ENCODE measurements around the gene DNAJB11. TPM values are rescaled to one million over a fixed set of nuclear protein-coding genes. Genes with fewer than 3 reads are reported as not detected.
A peak's percentile ranks its signal among the peaks of the same experiment; 100 is the strongest.
"Not testable (repeated sequence)": the region's sequence is repeated elsewhere in the genome, so short reads cannot be mapped to it uniquely, and the experiment has no call there.

The DNAJB11 gene
- total RNA-seq, 1 donor from 2014 or later, result 84.3 TPM

DNA sequence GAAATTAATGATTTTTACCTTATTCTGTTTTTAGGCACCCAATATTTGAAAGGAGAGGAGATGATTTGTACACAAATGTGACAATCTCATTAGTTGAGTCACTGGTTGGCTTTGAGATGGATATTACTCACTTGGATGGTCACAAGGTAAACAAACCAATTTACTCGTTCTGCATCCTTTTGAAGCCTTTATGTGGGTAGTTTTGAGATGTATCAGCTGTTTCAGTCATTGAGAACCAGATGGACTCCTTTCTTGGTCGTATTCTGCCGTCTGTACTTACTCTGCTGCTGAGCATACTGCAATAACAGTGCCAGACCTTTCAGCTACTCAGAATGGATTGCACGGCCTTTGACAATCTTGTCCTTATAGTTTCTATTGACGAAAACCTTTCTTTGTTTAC, 13.3 kb downstream of the DNAJB11 start:
- H3K4me3 ChIP-seq (ENCODE audit: insufficient read depth, low read depth, low read length), result no peak overlapping the region
- no peaks in the 10 kb centered on the region for H3K27me3 ChIP-seq (ENCODE audit: insufficient read depth, low read length)
- no peak overlapping the region for H3K9ac ChIP-seq (ENCODE audit: low read length)
- no peaks in the 10 kb centered on the region for H3K4me1 ChIP-seq (ENCODE audit: insufficient read depth, low read length)
- DNase-seq (ENCODE audit: low read depth), result peak; percentile 63
- no peaks in the 10 kb centered on the region for H3K79me2 ChIP-seq (ENCODE audit: insufficient read depth, low read length)
- H3K27ac ChIP-seq (ENCODE audit: low read depth, low read length), result no peak overlapping the region
- TF ChIP-seq, protein P1, sequence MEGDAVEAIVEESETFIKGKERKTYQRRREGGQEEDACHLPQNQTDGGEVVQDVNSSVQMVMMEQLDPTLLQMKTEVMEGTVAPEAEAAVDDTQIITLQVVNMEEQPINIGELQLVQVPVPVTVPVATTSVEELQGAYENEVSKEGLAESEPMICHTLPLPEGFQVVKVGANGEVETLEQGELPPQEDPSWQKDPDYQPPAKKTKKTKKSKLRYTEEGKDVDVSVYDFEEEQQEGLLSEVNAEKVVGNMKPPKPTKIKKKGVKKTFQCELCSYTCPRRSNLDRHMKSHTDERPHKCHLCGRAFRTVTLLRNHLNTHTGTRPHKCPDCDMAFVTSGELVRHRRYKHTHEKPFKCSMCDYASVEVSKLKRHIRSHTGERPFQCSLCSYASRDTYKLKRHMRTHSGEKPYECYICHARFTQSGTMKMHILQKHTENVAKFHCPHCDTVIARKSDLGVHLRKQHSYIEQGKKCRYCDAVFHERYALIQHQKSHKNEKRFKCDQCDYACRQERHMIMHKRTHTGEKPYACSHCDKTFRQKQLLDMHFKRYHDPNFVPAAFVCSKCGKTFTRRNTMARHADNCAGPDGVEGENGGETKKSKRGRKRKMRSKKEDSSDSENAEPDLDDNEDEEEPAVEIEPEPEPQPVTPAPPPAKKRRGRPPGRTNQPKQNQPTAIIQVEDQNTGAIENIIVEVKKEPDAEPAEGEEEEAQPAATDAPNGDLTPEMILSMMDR (IDR thresholded peaks at IDR 0.05; ENCODE audit: insufficient read depth, low read depth, low read length), result no peak
- FAIRE-seq, result no peak
- peaks cover 9% of the 10 kb centered on the region for H3K36me3 Mint-ChIP-seq (ENCODE audit: low read depth, unreplicated experiment)
- H3K9me3 ChIP-seq (ENCODE audit: insufficient read depth, low read depth, low read length), result no peaks in the 10 kb centered on the region
- H3K27ac Mint-ChIP-seq (ENCODE audit: unreplicated experiment), result no peak overlapping the region
- H3K4me3 Mint-ChIP-seq (ENCODE audit: unreplicated experiment), result no peak overlapping the region
- H3K36me3 ChIP-seq (ENCODE audit: insufficient read depth, low read length), result peaks cover 61% of the 10 kb centered on the region
- peaks cover 7% of the 10 kb centered on the region for H3K4me1 Mint-ChIP-seq (ENCODE audit: low read depth, unreplicated experiment)
- no peak overlapping the region for H2AFZ ChIP-seq (ENCODE audit: low read depth, low read length)
- H3K9me3 Mint-ChIP-seq (ENCODE audit: unreplicated experiment), result no peaks in the 10 kb centered on the region
- no peak overlapping the region for H3K4me2 ChIP-seq (ENCODE audit: low read length)
- no peaks in the 10 kb centered on the region for H3K27me3 Mint-ChIP-seq (ENCODE audit: low read depth, unreplicated experiment)
- peaks cover 19% of the 10 kb centered on the region for H4K20me1 ChIP-seq (ENCODE audit: insufficient read depth, low read length)

DNA sequence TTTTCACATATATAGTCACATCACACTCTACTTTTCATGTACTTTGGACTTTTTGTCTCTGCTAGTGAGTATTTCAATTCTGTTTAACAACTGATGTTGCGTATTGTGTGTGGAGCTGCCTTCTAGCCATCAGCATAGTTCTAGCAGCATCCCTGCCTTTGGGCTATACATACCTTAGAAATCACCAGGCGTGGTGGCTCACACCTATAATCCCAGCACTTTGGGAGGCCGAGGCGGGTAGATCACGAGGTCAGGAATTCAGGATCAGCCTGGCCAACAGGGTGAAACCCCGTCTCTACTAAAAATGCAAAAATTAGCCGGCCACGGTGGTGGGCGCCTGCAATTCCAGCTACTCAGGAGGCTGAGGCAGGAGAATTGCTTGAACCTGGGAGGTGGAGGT, 15.7 kb downstream of the DNAJB11 start:
- H3K4me2 ChIP-seq (ENCODE audit: low read length); H3K36me3 Mint-ChIP-seq (ENCODE audit: low read depth, unreplicated experiment); H3K9me3 ChIP-seq (ENCODE audit: insufficient read depth, low read depth, low read length); H3K27ac ChIP-seq (ENCODE audit: low read depth, low read length); H3K27me3 ChIP-seq (ENCODE audit: insufficient read depth, low read length); H3K4me1 ChIP-seq (ENCODE audit: insufficient read depth, low read length); H3K4me3 ChIP-seq (ENCODE audit: insufficient read depth, low read depth, low read length); H3K27me3 Mint-ChIP-seq (ENCODE audit: low read depth, unreplicated experiment); H2AFZ ChIP-seq (ENCODE audit: low read depth, low read length); H3K9ac ChIP-seq (ENCODE audit: low read length); H3K4me1 Mint-ChIP-seq (ENCODE audit: low read depth, unreplicated experiment); H3K79me2 ChIP-seq (ENCODE audit: insufficient read depth, low read length); FAIRE-seq; H3K9me3 Mint-ChIP-seq (ENCODE audit: unreplicated experiment); DNase-seq (ENCODE audit: low read depth); H3K27ac Mint-ChIP-seq (ENCODE audit: unreplicated experiment); H3K4me3 Mint-ChIP-seq (ENCODE audit: unreplicated experiment); H4K20me1 ChIP-seq (ENCODE audit: insufficient read depth, low read length): not testable (repeated sequence)
- H3K36me3 ChIP-seq (ENCODE audit: insufficient read depth, low read length), result peaks cover 42% of the 10 kb centered on the region

DNA sequence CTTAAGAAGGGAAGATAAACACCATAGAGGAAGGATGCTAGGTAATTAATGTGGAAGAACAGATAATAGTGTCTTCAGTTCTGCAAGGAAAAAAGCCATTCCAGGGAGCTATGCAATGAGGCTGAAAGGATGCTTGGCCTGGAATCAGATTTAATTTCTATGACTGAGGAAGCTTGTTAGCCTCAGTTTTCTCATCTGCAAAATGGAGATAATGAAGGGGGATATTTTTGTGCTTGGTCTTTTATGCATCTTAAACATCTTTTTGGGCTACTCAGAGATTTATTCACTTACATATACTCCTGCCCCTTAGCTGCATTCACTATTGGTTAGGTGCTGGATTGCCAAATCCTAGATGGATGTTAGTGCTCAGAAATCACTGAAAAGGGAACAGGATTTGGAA, 16.7 kb downstream of the DNAJB11 start:
- Histone ChIP-seq H3K27me3 (ENCODE audit: insufficient read depth, low read length) (no peaks in the 10 kb centered on the region), H3K4me3 (ENCODE audit: insufficient read depth, low read depth, low read length) (no peak overlapping the region), H3K4me1 (ENCODE audit: insufficient read depth, low read length) (no peaks in the 10 kb centered on the region), H3K9me3 (ENCODE audit: insufficient read depth, low read depth, low read length) (no peaks in the 10 kb centered on the region), H3K27ac (ENCODE audit: low read depth, low read length) (no peak overlapping the region), H3K9ac (ENCODE audit: low read length) (no peak overlapping the region), H3K79me2 (ENCODE audit: insufficient read depth, low read length) (no peaks in the 10 kb centered on the region), H3K4me2 (ENCODE audit: low read length) (no peak overlapping the region), H3K36me3 (ENCODE audit: insufficient read depth, low read length) (peaks cover 34% of the 10 kb centered on the region), H4K20me1 (ENCODE audit: insufficient read depth, low read length) (peaks cover 7% of the 10 kb centered on the region), H2AFZ (ENCODE audit: low read depth, low read length) (no peak overlapping the region)
- no peak for DNase-seq (ENCODE audit: low read depth)
- TF ChIP-seq, protein P1 (IDR thresholded peaks at IDR 0.05; ENCODE audit: insufficient read depth, low read depth, low read length), result no peak
- no peak for TF ChIP-seq EZH2 (IDR thresholded peaks at IDR 0.05; ENCODE audit: insufficient read depth, low read length)
- Mint-ChIP-seq H3K27me3 (ENCODE audit: low read depth, unreplicated experiment) (peaks cover 7% of the 10 kb centered on the region), H3K36me3 (ENCODE audit: low read depth, unreplicated experiment) (peaks cover 7% of the 10 kb centered on the region), H3K9me3 (ENCODE audit: unreplicated experiment) (no peaks in the 10 kb centered on the region), H3K4me1 (ENCODE audit: low read depth, unreplicated experiment) (peaks cover 9% of the 10 kb centered on the region), H3K27ac (ENCODE audit: unreplicated experiment) (no peak overlapping the region), H3K4me3 (ENCODE audit: unreplicated experiment) (no peak overlapping the region)
- no peak for FAIRE-seq

Data from astrocyte (in vitro differentiated cells and primary cell).